GM23248 (cell line): Measurements from ENCODE around the gene GLT1D1.

ENCODE experiments used
- EZH2 ChIP-seq: fragments of 200-600 bp; sonication (generic); IDR thresholded peaks from 2 replicates; pipeline ENCODE4 v1.6.1; 2018; ENCODE audit warnings: antibody characterized with exemption, mild to moderate bottlenecking; ENCODE audit not compliant: insufficient read depth, poor library complexity, severe bottlenecking
- EZH2phosphoT487 ChIP-seq: fragments of 200-600 bp; sonication (generic); IDR thresholded peaks from 2 replicates; pipeline ENCODE4 v1.6.1; 2018; ENCODE audit warnings: antibody characterized with exemption, moderate library complexity, mild to moderate bottlenecking, low read depth; ENCODE audit not compliant: insufficient read depth

DNA sequence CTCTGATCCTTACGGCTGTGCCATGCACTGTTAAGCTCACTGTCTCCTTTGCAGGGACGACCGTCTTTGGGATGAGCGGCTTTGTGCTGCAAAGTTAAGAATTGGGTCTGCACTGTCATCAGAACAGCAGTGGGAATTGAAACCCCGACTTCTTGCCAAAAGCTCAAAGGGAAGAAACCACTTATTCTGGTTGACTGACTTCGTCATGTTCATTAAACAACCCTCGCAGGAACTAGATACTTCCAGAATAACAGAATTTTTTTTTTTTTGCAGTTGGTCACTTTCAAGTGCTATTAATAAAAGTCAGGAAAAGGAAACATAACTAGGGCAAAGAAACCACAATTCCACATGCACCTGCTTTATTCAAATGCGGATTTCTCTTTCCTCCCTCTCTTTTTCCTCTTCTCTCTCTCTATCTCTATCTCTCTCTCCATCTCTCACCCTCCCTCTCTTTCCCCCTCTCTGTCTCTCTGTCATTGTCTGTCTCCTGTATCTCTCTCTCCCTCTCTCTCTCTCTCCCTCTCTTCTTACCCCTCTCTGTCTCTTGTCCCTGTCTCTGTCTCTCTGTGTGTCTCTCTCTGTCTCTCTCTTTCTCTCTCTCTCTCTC, 12.3 kb upstream of the GLT1D1 start:
- TF ChIP-seq EZH2 (no peak), EZH2phosphoT487 (no peak)
